COR-L47 (cell line): Measurements from ENCODE around the gene MBNL1.
"Not testable (repeated sequence)": the region's sequence is repeated elsewhere in the genome, so short reads cannot be mapped to it uniquely, and the experiment has no call there.

Experiments used
- DNase-seq: peaks from one replicate; lab custom pipeline; 2025; lab: John Stamatoyannopoulos, UW

Gene MBNL1

DNA sequence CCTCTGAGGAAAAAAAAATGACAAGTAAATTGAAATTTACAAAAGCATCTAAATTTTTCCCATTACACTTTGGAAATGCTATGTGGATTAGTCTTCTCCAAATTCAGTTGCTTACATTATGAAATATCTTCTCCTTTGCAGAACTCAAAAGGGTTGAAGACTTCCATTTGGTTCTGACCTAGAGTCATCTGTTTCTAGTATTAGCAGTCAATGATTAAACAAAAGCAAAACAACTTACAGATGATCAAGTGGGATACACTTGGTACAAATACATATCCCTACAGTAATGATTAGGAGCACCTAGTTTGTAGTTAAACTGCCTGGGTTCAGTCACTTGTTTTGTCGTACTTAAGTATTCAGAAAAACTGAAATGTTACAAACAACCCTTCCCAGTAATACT lies 136.2 kb downstream of the MBNL1 start:
- DNase-seq: no peak

DNA sequence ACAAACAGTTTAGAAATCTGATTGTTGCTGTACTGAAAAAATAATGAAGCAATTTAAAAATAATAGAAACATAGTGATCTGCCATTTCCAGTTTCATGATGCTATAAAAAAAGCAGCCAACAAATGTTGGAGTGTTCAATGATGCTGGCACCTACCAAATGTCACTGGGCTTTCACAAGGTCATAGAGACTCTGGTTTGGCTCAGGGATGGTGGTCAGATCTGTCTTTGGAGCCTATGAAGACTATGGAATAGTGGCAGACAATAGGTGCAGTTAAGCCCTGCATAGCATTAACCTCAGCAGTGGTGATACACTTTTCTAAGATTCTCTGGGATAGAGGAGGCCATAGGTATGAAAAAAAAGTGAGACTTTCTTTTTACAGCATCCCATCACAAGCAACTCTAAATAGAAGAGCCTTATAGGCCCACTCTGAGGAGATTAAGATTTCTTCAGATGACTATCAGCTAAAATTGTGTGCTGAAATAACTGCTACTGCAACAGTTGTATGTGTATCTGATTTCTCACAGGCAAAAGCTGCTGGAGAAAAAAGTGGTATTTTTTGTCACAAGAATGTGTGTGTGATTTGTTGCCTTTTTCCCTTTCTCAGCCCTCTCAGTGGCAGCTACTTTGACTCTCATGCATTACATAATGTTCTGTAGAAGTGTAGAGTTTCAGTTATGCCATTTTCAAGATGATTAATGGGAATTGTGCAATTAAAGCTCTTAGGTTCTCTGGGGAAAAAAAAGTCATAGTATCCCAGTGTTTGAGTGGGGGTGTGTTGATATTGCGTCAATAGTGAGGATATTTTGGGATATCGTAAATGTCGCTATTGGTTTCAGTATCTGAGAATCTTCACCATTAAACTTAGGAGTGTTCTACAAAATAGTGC lies 137.4 kb downstream of the MBNL1 start:
- no peak for DNase-seq

DNA sequence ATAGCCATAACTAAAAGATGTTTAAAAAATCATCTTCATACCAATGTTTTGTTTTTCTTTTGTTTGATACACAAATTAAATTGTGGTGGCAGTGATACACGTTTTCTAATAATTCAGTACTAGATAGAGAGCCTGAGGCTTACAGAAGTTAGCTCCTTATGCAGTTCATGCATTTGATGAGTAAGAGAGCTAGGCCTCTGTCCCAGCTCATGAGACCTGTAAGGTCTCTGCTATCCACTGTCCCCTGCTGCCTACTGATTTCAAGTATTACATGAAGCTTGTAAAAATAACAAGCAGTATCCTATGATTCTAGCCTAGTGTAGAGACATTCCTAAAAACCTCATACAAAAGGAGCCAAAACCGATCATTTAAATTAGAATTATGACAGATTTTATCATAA lies 144.5 kb downstream of the MBNL1 start:
- no peak for DNase-seq

DNA sequence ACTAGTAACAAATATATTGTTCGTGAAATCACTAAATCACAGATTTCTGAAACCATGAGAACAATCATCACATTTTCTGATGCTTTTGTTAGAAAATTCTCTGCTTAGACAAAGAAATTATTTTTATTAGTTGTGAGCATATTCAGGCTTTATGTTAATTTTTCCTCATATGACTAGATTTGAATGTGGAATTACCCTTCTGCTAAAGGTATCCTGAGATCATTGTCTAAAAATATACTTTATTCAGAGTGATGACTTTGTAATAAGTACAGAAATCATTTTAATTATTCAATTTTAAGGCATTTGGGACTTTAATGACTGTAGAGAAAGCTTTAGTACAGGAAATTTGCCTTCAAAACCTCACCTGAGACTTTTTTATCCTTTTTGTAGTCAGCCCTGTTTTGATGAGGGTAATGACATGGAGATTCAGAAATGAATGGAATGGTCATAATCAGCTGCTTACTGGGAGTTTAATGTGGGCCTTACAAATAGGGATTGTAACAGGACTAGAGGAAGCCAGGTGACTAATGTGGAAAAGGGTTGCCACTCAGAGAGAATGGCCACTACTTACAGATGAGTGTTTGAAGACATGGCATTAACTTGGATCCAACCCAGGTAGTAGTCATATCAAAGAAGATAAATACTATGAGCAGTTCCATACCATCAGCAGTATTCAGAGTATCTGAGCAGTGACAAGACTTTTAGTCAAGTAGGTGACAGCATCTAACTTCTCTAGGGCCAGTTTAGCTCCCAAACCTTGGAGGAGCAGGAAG lies 148.3 kb downstream of the MBNL1 start:
- no peak for DNase-seq

DNA sequence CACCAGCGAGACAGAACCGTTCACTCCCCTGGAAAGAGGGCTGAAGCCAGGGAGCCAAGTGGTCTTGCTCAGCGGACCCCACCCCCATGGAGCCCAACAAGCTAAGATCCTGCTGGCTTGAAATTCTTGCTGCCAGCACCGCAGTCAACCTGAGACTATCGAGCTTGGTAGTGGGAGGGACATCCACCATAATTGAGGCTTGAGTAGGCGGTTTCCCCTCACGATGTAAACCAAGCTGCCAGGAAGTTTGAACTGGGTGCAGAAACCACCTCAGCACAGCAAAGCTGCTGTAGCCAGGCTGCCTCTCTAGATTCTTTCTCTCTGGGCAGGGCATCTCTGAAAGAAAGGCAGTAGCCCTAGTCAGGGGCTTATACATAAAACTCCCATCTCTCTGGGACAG lies 151.0 kb downstream of the MBNL1 start:
- no peak for DNase-seq

DNA sequence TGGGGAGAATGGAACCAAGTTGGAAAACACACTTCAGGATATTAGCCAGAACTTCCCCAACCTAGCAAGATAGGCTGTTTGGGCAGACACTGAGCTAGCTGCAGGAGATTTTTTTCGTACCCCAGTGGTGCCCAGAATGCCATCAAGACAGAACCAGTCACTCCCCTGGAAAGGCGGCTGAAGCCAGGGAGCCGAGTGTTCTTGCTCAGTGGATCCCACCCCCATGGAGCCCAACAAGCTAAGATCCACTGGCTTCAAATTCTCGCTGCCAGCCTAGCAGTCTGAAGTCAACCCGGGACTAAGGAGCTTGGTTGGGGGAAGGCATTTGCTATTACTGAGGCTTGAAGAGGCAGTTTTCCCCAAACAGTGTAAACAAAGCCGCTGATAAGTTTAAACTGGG lies 152.4 kb downstream of the MBNL1 start:
- DNase-seq: no peak

DNA sequence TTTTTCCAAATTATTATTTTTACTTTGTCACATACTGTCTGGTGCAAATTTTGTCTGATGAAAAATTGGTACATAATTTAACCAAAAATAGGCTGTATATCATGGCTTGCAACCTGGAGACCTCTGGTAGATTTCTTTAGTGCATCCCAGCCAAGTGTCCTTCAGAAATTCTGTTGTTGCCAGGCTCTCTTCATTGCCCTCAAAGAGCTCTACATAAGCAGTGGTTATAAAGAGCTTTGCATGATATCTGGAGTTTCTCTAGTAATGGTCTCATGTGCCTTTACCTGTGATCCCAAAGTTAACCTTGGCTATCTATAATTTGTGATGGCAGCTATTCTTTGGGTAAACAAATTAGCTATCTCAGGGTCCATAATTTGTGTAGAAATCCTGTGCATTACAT lies 157.7 kb downstream of the MBNL1 start:
- DNase-seq: no peak

DNA sequence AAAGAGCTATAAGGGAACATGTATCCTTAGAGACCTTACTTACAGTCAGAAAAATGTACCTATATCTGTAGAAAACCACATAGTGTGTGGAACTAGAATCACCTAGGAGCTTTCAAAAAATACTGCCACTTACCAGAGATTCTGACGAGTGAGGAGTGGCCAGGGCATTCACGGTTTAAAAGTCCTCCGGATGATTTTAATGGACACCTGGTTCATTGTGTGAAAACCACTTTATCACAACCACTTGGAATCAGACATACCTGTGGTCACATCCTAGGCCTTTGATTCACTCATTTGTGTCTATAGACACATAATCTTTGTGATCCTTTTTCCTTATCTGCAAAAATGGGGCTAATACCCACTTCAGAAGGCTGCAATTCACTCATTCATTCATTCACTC lies 159.8 kb downstream of the MBNL1 start:
- no peak for DNase-seq

DNA sequence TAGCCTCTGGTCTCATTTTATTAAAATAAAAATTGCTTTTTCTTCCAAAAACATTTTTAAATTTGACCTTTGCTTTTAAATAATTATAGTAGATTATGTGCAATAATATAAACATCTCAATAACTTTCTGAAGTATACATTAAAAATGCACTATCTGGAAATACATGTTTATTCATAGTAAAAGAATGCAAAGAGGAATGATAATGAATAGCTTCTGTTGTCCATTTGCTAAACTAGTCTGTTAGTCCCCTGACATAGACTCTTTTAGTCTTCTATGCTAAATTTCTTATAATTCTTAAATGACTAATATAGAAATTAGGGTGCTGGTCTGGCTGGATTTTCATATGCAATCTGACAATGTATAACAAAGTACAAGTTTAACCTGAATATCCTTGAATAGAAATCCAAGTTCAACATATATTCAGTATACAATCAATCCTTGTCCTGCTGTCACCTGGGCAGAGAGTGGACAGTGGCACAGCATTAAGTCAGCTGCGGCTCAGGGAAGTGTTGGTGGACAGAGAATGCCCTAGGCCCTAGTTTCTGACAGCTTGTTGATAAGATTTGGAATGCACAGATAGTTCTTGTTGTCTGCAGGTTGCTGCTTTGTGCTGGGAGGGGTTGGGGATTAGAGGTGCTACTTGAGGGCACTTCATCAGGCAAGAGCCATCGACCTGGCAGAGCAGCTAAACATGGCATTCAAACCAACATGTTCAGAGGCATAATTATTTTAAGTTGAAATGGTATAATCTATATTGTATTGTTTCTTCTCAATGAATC lies 161.7 kb downstream of the MBNL1 start:
- DNase-seq: no peak

DNA sequence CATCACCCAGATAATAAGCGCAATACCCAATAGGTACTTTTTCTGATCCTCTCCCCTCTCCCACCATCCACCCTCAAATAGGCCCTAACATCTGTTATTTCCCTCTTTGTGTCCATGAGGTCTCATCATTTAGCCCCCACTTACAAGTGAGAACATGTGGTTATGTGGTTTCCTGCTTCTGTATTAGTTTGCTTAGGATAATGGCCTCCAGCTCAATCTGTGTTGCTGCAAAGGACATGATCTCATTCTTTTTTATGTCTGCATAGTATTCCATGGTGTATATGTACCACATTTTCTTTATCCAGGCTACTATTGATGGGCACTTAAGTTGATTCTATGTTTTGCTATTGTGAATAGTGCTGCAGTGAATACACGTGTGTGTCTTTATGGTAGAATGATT lies 165.4 kb downstream of the MBNL1 start:
- DNase-seq: no peak

DNA sequence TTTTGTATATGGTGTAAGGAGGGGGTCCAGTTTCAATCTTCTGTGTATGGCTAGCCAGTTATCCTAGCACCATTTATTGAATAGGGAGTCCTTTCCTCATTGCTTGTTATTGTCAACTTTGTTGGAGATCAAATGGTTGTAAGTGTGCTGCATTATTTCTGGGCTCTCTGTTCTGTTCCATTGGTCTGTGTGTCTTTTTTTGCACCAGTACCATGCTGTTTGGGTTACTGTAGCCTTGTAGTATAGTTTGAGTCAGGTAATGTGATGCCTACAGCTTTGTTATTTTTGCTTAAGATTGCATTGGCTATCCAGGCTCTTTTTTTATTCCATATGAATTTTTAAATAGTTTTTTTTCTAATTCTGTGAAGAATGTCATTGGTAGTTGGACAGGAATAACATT lies 166.5 kb downstream of the MBNL1 start:
- not testable (repeated sequence) for DNase-seq

DNA sequence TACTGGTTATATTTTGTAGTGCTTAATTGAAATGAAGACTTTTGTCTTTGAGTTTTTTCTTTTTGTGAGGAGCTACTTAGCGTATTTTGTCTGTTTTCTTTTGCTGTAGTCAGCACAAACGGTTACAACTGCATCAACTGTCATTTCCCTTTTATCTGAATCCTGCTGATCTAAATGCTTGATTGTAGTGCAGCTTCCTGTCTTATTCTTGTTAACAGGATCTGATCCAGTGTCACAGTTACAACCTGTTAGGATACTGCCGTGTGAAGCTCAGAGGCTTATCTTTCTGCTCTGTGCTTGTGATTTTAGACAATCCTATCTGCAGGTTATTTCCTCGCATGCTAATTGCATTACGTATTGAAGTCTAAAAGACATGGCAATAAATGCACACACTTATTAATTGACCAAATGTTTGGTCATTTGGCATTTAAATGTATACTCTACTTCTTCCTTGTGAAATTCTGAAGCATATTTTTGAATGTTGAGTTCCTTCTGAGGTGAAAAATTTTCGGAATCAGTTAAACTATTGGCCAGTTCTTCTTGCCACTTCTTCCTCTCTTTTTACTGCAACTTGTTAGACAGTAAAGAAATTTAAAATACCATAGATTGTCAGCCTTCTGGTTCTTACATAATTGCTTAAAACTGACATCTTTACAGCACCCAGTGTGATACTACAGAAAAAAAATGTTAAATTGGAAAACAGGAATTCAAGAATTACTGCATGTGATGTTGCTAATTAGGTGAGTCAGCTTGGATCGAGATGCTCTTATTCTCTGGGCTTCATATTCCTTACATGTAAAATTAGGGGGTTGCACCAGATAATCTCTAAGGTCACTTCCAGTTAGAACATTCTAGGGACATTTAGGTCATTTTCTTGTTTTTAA lies 168.2 kb downstream of the MBNL1 start:
- no peak for DNase-seq

DNA sequence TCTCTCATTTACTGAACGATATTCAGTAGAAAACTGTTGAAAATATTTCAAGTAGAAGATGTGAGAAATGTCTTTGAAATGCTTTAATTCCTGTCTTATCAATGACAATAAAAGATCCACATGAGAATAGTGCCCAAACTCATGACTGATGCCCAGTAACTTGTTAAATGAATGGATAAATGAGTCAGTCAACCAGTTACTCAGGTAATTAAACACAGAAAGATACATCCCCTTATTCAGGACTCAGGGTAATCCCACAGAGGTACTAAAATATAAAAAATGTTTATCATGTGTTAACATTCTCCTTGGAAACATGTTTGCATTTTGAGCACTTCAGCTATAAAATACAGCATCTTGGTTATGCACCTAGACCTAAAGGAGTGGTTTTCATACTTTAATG lies 169.5 kb downstream of the MBNL1 start:
- no peak for DNase-seq

DNA sequence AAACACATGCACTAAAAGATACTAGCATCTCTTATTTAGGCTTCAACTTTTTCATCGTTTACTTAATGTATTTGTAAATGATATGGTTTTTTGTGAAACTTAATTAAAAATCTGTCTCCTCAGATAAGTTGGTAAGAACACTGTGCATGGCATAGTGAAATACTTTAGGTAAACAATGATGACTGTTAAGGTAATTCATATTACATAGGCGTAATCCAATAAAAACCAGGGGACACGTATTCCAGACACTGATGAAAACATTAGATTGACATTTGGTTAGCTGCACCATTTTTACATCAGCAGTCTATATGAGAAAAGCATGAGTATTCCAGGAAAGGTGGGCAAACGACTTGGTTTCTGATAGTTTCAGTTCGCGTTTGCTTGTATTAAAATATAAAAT lies 170.0 kb downstream of the MBNL1 start:
- DNase-seq: no peak

DNA sequence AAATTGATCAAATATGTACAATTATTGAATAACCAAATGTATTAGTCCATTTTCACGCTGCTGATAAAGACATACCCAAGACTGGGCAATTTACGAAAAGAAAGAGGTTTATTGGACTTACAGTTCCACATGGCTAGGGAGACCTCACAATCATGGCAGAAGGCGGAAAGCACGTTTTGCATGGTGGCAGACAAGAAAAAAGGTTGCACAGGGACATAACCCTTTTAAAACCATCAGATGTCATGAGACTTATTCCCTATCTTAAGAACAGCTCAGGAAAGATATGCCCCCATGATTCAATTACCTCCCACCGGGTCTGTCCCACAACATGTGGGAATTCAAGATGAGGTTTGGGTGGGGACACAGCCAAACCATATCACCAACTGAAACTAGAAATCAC lies 171.5 kb downstream of the MBNL1 start:
- not testable (repeated sequence) for DNase-seq

DNA sequence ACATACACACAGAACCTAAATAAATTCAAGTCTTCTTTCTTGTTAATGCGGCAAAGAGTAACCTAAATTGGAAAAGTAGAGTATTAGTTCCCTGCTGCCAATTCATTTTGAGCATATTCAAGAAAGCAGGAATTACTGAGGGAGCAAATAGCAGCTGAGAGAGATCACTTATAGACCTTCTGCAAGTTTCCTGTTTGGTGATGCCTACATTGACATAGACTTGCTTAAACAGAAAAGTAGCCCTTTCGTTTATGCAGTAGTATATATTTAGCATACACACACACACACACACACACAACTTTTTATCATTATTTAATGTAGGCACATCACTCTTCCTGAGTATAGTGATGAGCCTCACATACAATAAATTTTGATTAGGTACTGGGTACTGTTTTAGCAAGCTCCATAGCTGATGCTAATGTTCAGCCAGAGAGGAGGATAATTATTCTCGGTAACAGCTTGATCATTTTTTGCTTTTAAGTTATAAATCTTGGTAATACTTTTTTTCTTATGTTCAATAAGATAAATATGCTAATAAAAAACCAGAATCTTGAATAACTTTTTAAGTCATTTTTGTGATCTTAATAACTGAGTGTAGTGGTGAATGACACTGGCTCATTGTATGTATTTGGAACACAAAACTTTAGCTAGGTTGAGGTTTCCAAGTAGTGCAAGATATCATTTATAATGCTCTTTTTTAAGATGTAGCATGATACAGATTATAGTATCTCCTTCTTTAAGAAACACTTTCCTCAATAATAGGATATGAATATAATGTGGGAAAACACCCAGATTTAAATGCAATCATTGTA lies 174.7 kb downstream of the MBNL1 start:
- DNase-seq: no peak

DNA sequence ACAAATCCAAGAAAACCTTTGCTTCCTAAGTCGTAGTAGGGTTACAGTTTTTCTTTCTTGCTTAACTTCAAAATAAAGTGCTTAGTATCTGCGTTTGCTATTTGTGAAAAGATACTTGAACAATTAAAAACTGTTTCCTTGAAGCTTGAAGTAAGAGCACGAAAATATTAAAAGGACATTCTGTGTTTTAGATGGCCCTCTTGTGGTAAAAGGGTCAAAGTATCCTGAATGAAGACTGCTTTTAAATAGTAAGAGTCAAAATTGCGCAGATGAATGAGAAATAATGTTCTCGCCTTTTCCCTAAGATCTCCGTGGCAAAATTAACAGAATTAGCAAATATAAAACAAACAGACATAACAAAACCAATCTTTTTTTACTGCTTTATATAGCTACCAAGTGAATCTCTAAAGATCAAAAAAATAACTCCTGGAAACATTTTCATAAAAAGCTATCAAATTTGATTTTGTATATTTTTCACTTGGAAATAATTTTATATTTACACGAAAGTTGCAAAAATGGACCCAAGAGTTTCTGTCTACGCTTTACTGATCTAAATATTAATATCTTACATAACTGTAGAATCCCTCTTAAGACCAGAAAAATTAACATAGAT lies 175.4 kb downstream of the MBNL1 start:
- DNase-seq: peak; percentile 44

DNA sequence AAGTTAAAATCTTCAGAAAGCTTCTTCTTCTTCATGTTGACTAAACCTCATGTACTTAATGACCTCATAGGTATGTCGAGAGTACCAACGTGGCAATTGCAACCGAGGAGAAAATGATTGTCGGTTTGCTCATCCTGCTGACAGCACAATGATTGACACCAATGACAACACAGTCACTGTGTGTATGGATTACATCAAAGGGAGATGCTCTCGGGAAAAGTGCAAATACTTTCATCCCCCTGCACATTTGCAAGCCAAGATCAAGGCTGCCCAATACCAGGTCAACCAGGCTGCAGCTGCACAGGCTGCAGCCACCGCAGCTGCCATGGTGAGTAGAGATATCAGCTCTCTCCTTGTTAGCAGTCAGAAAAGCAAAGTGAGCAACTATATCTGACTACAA lies 176.5 kb downstream of the MBNL1 start:
- no peak for DNase-seq

DNA sequence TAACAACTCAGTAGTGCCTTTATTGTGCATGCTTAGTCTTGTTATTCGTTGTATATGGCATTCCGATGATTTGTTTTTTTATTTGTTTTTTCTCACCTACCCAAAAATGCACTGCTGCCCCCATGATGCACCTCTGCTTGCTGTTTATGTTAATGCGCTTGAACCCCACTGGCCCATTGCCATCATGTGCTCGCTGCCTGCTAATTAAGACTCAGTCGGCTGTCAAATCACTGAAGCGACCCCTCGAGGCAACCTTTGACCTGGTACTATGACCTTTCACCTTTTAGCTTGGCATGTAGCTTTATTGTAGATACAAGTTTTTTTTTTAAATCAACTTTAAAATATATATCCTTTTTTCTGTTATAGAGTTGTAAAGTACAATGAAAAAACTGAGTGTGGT lies 177.8 kb downstream of the MBNL1 start:
- no peak for DNase-seq

DNA sequence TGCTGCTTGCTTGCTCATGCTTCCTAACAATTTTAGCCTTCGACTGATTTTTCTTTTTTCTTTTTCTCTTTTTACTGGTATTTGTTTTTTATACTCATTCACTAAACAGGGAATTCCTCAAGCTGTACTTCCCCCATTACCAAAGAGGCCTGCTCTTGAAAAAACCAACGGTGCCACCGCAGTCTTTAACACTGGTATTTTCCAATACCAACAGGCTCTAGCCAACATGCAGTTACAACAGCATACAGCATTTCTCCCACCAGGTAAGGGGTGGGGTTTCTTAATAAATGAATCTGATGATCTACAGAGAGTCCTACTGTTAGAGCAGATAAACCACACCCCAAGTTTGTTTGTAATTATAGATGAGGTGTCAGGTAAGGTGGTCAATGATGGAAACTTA lies 178.8 kb downstream of the MBNL1 start:
- DNase-seq: no peak
